ENCODE data around the gene PHKB. TPM values are rescaled to one million over a fixed set of nuclear protein-coding genes. Genes with fewer than 3 reads are reported as not detected.
"Not testable (repeated sequence)": the region's sequence is repeated elsewhere in the genome, so short reads cannot be mapped to it uniquely, and the experiment has no call there.

Gene PHKB
- total and polyA plus RNA-seq, 4 donors, result 24.4 to 86.5 (median 42.7) TPM

- Histone ChIP-seq H3K36me3 (ENCODE audit: control insufficient read depth in 1 of 2, insufficient read depth in 2 of 2, low read length in 1 of 2) (peaks cover 0 to 3% of the 10 kb centered on the region in 2 donors), H3K4me1 (ENCODE audit: control insufficient read depth in 1 of 2, insufficient read depth in 2 of 2, low read length in 2 of 2) (no peaks in the 10 kb centered on the region), H3K9me3 (ENCODE audit: control insufficient read depth, low read length) (no peaks in the 10 kb centered on the region), H3K4me3 (ENCODE audit: low read length in 2 of 2) (no peak overlapping the region), H3K27ac (ENCODE audit: low read depth in 1 of 2, low read length in 2 of 2) (no peak overlapping the region), H3K27me3 (ENCODE audit: control insufficient read depth in 1 of 2, insufficient read depth in 2 of 2, low read length in 1 of 2) (no peaks in the 10 kb centered on the region)
- intact Hi-C loops (cut with DNase I), result no loop called here
- WGBS, 2 donors, result 94 to 98% methylated on average over 3 of the region's 3 CpGs
- DNase-seq (no peak), ATAC-seq (ENCODE audit: low FRiP score) (no peak)
These were observed 205.3 kb downstream of the PHKB start for GRCh38 chr16:47666434-47666833.

DNA sequence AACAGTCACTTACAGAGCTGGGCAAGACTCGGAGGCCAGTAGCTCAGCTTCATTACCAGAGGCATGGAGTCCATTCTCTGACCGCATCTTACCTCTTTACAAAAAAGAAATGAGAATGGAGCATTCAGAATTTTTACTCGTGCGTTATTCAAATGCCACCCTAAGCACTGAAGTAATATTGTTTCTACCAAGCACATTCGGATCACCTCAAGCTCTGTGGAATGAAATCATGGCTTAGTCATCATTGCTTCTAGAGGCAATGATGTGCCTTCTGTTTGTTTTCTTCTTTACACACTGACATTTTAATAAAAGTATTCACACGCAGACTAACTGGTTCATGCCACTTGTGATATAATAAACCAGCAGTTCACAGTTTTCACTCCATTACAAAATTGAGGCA is 206.8 kb downstream of the PHKB start:
- intact Hi-C loops (cut with DNase I), result no loop called here
- peaks cover 0 to 3% of the 10 kb centered on the region in 2 donors for H3K36me3 ChIP-seq (ENCODE audit: control insufficient read depth in 1 of 2, insufficient read depth in 2 of 2, low read length in 1 of 2)
- no peaks in the 10 kb centered on the region for H3K27me3 ChIP-seq (ENCODE audit: control insufficient read depth in 1 of 2, insufficient read depth in 2 of 2, low read length in 1 of 2)
- H3K9me3 ChIP-seq (ENCODE audit: control insufficient read depth, low read length), result no peaks in the 10 kb centered on the region
- WGBS, 2 donors, result 89 to 90% methylated on average over 6 of the region's 6 CpGs
- no peak overlapping the region for H3K27ac ChIP-seq (ENCODE audit: low read depth in 1 of 2, low read length in 2 of 2)
- H3K4me3 ChIP-seq (ENCODE audit: low read length in 2 of 2), result no peak overlapping the region
- ATAC-seq (ENCODE audit: low FRiP score) (no peak), DNase-seq (no peak)
- no peaks in the 10 kb centered on the region for H3K4me1 ChIP-seq (ENCODE audit: control insufficient read depth in 1 of 2, insufficient read depth in 2 of 2, low read length in 2 of 2)

GRCh38 chr16:47672475-47672874 is 211.3 kb downstream of the PHKB start:
- Histone ChIP-seq H3K4me3 (ENCODE audit: low read length in 2 of 2) (no peak overlapping the region), H3K27me3 (ENCODE audit: control insufficient read depth in 1 of 2, insufficient read depth in 2 of 2, low read length in 1 of 2) (no peaks in the 10 kb centered on the region), H3K36me3 (ENCODE audit: control insufficient read depth in 1 of 2, insufficient read depth in 2 of 2, low read length in 1 of 2) (peaks cover 3 to 5% of the 10 kb centered on the region in 2 donors), H3K27ac (ENCODE audit: low read depth in 1 of 2, low read length in 2 of 2) (no peak overlapping the region), H3K9me3 (ENCODE audit: control insufficient read depth, low read length) (no peaks in the 10 kb centered on the region), H3K4me1 (ENCODE audit: control insufficient read depth in 1 of 2, insufficient read depth in 2 of 2, low read length in 2 of 2) (no peaks in the 10 kb centered on the region)
- no peak for DNase-seq
- ATAC-seq (ENCODE audit: low FRiP score), result no peak
- intact Hi-C loops (cut with DNase I), result no loop called here

DNA sequence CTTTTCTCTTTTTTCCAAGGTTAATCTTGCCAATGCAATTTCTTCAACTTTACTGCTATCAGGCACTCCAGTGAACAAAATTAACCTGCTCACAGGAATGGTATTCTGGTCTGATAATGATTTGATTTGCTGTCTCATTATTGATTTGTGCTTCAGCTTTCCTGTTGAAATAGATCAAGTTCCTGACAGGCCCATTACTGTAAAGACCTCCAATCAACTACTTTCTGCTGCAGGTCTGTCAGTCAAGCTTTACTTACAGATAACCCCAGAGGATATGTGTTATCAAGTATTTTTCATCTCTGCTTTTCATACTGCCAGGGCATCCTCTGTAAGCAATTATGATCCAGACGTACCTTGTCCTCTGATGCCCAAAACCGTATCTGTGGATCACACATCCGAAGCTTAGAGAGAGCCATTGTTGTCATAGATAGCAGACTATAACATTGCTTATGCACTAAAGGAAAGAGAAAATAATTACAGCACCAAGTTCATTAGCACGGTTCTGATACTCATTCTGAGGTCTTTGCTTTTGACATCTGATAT is 215.6 kb downstream of the PHKB start:
- WGBS, 2 donors, result 94 to 95% methylated on average over 4 of the region's 4 CpGs
- Histone ChIP-seq H3K27ac (ENCODE audit: low read depth in 1 of 2, low read length in 2 of 2) (no peak overlapping the region), H3K9me3 (ENCODE audit: control insufficient read depth, low read length) (no peaks in the 10 kb centered on the region), H3K36me3 (ENCODE audit: control insufficient read depth in 1 of 2, insufficient read depth in 2 of 2, low read length in 1 of 2) (peaks cover 2 to 3% of the 10 kb centered on the region in 2 donors), H3K27me3 (ENCODE audit: control insufficient read depth in 1 of 2, insufficient read depth in 2 of 2, low read length in 1 of 2) (no peaks in the 10 kb centered on the region), H3K4me3 (ENCODE audit: low read length in 2 of 2) (no peak overlapping the region), H3K4me1 (ENCODE audit: control insufficient read depth in 1 of 2, insufficient read depth in 2 of 2, low read length in 2 of 2) (no peaks in the 10 kb centered on the region)
- intact Hi-C loops (cut with DNase I), result no loop called here
- no peak for ATAC-seq (ENCODE audit: low FRiP score)
- DNase-seq, result no peak

GRCh38 chr16:47681571-47681970 is 220.4 kb downstream of the PHKB start:
- H3K9me3 ChIP-seq (ENCODE audit: control insufficient read depth, low read length); intact Hi-C loops (cut with DNase I); H3K27me3 ChIP-seq (ENCODE audit: control insufficient read depth in 1 of 2, insufficient read depth in 2 of 2, low read length in 1 of 2); ATAC-seq (ENCODE audit: low FRiP score); H3K27ac ChIP-seq (ENCODE audit: low read depth in 1 of 2, low read length in 2 of 2); DNase-seq; H3K36me3 ChIP-seq (ENCODE audit: control insufficient read depth in 1 of 2, insufficient read depth in 2 of 2, low read length in 1 of 2); H3K4me1 ChIP-seq (ENCODE audit: control insufficient read depth in 1 of 2, insufficient read depth in 2 of 2, low read length in 2 of 2); H3K4me3 ChIP-seq (ENCODE audit: low read length in 2 of 2): not testable (repeated sequence)
- WGBS, 2 donors, result 92 to 98% methylated on average over 2 to 3 of the region's 3 CpGs

DNA sequence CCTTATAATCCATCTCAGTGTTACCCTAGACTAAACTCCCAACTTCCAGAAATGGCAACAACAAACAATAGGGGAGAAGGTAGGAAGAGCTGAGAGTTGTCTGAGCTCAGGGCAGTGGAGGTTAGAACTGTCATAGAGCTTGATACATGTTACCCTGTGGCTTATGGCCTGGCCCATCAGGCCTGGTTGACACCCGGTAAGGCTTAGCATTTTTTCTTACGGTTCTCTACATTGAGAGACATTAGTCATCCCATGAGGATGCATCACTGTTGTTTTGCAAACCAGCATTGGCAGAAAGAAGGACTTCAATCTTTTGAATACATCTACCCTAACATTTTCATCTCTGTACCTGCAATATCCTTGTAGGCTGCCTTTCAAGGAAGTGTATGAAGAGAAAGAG is 226.6 kb downstream of the PHKB start:
- peaks cover 2 to 5% of the 10 kb centered on the region in 2 donors for H3K36me3 ChIP-seq (ENCODE audit: control insufficient read depth in 1 of 2, insufficient read depth in 2 of 2, low read length in 1 of 2)
- no peak overlapping the region for H3K4me3 ChIP-seq (ENCODE audit: low read length in 2 of 2)
- ATAC-seq (ENCODE audit: low FRiP score) (no peak), DNase-seq (no peak)
- H3K4me1 ChIP-seq (ENCODE audit: control insufficient read depth in 1 of 2, insufficient read depth in 2 of 2, low read length in 2 of 2), result no peaks in the 10 kb centered on the region
- H3K9me3 ChIP-seq (ENCODE audit: control insufficient read depth, low read length), result peaks cover 1% of the 10 kb centered on the region
- intact Hi-C loops (cut with DNase I), result no loop called here
- WGBS, 2 donors, result 78 to 82% methylated on average over 2 of the region's 2 CpGs
- H3K27ac ChIP-seq (ENCODE audit: low read depth in 1 of 2, low read length in 2 of 2), result no peak overlapping the region
- no peaks in the 10 kb centered on the region for H3K27me3 ChIP-seq (ENCODE audit: control insufficient read depth in 1 of 2, insufficient read depth in 2 of 2, low read length in 1 of 2)

DNA sequence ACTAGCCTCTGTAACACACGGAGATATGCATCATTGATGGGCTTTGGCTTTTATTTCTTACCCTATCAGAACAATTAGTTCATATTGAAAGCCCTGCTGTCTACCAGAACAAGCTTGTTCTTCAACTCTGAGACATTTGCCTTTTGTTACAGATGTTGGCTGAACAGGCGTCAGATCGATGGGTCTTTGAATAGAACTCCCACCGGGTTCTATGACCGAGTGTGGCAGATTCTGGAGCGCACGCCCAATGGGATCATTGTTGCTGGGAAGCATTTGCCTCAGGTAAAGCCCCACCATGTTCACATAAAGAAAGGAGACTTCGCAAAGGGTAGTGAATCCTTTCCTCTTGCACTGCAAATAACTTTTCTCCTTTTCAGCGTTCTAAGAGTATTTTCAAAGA is 232.1 kb downstream of the PHKB start:
- intact Hi-C loops (cut with DNase I), result no loop called here
- H3K36me3 ChIP-seq (ENCODE audit: control insufficient read depth in 1 of 2, insufficient read depth in 2 of 2, low read length in 1 of 2), result peaks cover 12 to 31% of the 10 kb centered on the region in 2 donors
- WGBS, 2 donors, result 90 to 98% methylated on average over 9 of the region's 9 CpGs
- H3K4me3 ChIP-seq (ENCODE audit: low read length in 2 of 2), result no peak overlapping the region
- ATAC-seq (ENCODE audit: low FRiP score) (no peak), DNase-seq (no peak)
- no peaks in the 10 kb centered on the region for H3K4me1 ChIP-seq (ENCODE audit: control insufficient read depth in 1 of 2, insufficient read depth in 2 of 2, low read length in 2 of 2)
- H3K27me3 ChIP-seq (ENCODE audit: control insufficient read depth in 1 of 2, insufficient read depth in 2 of 2, low read length in 1 of 2), result no peaks in the 10 kb centered on the region
- H3K27ac ChIP-seq (ENCODE audit: low read depth in 1 of 2, low read length in 2 of 2), result no peak overlapping the region
- H3K9me3 ChIP-seq (ENCODE audit: control insufficient read depth, low read length), result no peaks in the 10 kb centered on the region

DNA sequence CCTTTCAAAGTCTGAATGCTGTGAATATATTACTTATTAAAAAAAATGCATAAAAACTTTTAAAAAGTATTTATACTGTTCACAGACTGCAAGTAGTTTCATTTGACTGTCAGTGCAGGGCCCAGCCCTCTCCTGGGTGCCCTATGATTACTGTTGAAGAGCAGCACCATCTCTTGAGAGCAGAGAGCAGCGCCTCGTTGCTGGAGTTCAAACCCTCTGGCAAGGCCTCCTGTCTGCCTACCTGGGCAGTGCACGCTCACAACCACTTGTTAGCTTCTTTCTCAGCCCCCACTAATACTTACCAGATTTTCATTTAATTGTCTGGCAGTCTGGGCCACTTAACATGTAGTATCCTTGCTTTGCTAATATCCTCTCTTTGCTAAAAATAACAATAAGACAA is 233.4 kb downstream of the PHKB start:
- peaks cover 14 to 36% of the 10 kb centered on the region in 2 donors for H3K36me3 ChIP-seq (ENCODE audit: control insufficient read depth in 1 of 2, insufficient read depth in 2 of 2, low read length in 1 of 2)
- H3K27ac ChIP-seq (ENCODE audit: low read depth in 1 of 2, low read length in 2 of 2), result no peak overlapping the region
- intact Hi-C loops (cut with DNase I), result no loop called here
- DNase-seq, result no peak
- no peak for ATAC-seq (ENCODE audit: low FRiP score)
- 88% methylated on average over 3 of the region's 3 CpGs for WGBS, 2 donors
- no peaks in the 10 kb centered on the region for H3K4me1 ChIP-seq (ENCODE audit: control insufficient read depth in 1 of 2, insufficient read depth in 2 of 2, low read length in 2 of 2)
- H3K4me3 ChIP-seq (ENCODE audit: low read length in 2 of 2), result no peak overlapping the region
- H3K27me3 ChIP-seq (ENCODE audit: control insufficient read depth in 1 of 2, insufficient read depth in 2 of 2, low read length in 1 of 2), result no peaks in the 10 kb centered on the region
- peaks cover 2% of the 10 kb centered on the region for H3K9me3 ChIP-seq (ENCODE audit: control insufficient read depth, low read length)

DNA sequence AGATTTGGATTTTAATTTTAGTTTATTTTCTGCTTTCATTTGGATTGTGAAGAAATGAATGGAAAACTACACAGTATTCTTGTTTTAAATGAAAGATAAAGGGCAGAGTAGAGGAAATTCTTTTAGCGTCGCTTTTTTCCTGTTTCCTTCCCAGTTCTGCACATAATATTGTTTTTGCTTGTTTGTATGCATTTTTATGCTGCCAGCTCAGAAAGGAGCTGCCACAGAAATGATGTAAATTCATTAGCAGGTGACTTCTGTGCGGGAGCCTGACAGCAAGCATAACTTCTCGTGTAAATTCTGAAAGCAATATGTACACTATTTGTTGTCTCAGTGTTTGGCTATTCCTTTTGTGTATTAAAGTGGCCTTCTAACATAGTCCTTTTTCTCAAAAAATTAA is 234.6 kb downstream of the PHKB start:
- WGBS, 2 donors, result 93 to 94% methylated on average over 4 of the region's 4 CpGs
- Histone ChIP-seq H3K9me3 (ENCODE audit: control insufficient read depth, low read length) (peaks cover 2% of the 10 kb centered on the region), H3K4me3 (ENCODE audit: low read length in 2 of 2) (no peak overlapping the region), H3K27ac (ENCODE audit: low read depth in 1 of 2, low read length in 2 of 2) (no peak overlapping the region), H3K4me1 (ENCODE audit: control insufficient read depth in 1 of 2, insufficient read depth in 2 of 2, low read length in 2 of 2) (no peaks in the 10 kb centered on the region), H3K36me3 (ENCODE audit: control insufficient read depth in 1 of 2, insufficient read depth in 2 of 2, low read length in 1 of 2) (peaks cover 14 to 33% of the 10 kb centered on the region in 2 donors), H3K27me3 (ENCODE audit: control insufficient read depth in 1 of 2, insufficient read depth in 2 of 2, low read length in 1 of 2) (no peaks in the 10 kb centered on the region)
- ATAC-seq (ENCODE audit: low FRiP score) (no peak), DNase-seq (no peak)
- intact Hi-C loops (cut with DNase I), result no loop called here

Data from aorta (tissue), 5 donors.